ENCODE results near the gene SLC45A1. TPM values are rescaled to one million over a fixed set of nuclear protein-coding genes. Genes with fewer than 3 reads are reported as not detected.
A peak's percentile ranks its signal among the peaks of the same experiment; 100 is the strongest.
"Not testable (repeated sequence)": the region's sequence is repeated elsewhere in the genome, so short reads cannot be mapped to it uniquely, and the experiment has no call there.

The SLC45A1 gene
- total RNA-seq: 13.8 TPM

DNA sequence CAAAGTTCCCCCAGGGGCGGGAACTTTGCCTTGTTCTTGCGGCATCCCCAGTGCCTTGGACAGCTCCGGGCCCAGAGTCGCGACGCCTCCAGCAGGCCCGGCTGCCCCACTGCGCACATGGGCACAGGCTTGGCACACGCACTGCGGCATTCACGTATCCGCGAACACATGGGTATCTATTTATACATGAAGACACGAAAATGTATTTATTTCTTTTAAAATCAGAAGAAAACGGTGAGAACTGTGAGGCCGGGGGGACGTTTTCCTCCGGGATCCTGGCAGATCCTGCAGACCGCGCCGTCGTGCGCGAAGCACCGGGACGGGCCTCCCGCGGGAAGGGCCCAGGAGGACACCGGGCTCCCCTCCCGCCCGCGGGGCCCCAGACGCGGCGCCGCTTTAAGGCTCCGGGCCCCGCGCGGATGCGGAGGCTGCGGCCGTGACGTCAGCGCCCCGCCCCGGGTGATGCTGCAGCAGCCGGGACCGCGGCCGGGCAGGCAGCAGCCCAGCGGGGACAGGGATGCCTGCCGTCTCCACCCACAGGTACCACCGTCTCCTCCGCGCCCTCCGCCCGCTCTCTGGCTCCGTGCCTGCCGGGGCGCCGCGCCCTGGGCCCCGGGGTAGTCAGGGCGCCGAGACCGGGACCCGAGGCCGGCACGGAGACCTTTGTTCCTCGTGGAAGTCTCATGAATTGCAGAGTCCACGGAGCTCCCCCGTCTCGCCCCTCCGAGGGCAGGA lies at the start of gene SLC45A1:
SLC45A1 (plus strand) TSS at position 468 of the 735 bp plus-strand sequence. CDS start 6,216 bp downstream, outside the sequence.
- TF ChIP-seq POLR2A (IDR thresholded peaks at IDR 0.05): peak in 1 of 2 donors; percentile 8
- TF ChIP-seq POLR2AphosphoS5 (IDR thresholded peaks at IDR 0.05; ENCODE audit: insufficient read depth in 1 of 2, low read depth in 1 of 2): peak in 1 of 2 donors; percentile 71
- TF ChIP-seq, protein P1, sequence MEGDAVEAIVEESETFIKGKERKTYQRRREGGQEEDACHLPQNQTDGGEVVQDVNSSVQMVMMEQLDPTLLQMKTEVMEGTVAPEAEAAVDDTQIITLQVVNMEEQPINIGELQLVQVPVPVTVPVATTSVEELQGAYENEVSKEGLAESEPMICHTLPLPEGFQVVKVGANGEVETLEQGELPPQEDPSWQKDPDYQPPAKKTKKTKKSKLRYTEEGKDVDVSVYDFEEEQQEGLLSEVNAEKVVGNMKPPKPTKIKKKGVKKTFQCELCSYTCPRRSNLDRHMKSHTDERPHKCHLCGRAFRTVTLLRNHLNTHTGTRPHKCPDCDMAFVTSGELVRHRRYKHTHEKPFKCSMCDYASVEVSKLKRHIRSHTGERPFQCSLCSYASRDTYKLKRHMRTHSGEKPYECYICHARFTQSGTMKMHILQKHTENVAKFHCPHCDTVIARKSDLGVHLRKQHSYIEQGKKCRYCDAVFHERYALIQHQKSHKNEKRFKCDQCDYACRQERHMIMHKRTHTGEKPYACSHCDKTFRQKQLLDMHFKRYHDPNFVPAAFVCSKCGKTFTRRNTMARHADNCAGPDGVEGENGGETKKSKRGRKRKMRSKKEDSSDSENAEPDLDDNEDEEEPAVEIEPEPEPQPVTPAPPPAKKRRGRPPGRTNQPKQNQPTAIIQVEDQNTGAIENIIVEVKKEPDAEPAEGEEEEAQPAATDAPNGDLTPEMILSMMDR (IDR thresholded peaks at IDR 0.05): no peak
- intact Hi-C loops (cut with DNase I): loop anchor here (5.0 to 10.0 kb wide), 2 partner anchors 291 to 333 kb away; partner anchors contain the start of gene ERRFI1
- no peak for DNase-seq (ENCODE audit: extremely low spot score in 2 of 2)
- no peaks in the 10 kb centered on the region for H3K27me3 ChIP-seq
- H3K36me3 ChIP-seq: no peaks in the 10 kb centered on the region
- H3K4me1 ChIP-seq: peaks cover 13% of the 10 kb centered on the region
- H3K27ac ChIP-seq: peak within 1 kb of the TSS; percentile 38
- H3K4me3 ChIP-seq: peak within 1 kb of the TSS; percentile 67 to 72
- H3K9me3 ChIP-seq: no peaks in the 10 kb centered on the region

DNA sequence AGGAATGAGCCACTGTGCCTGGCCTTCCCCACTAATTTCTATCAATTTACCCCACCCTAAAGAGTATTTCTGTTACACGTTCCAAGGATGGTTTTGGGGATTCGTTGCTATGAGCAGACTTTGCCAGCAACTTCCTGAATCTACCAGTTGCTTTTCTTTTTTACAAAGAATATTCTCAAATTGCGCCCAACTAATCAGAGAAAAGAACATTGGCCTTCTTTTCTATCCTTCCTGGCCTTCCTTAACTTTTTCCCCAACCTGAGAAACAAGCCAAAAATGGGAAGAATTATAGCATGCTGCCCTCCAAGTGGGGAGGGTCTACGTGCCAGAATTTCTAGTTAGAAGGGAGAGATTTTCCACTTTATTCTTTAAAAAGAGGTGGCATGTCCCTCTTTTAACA lies 44.9 kb upstream of the SLC45A1 start:
- no peak for DNase-seq (ENCODE audit: extremely low spot score in 2 of 2)
- TF ChIP-seq POLR2A (IDR thresholded peaks at IDR 0.05) (no peak), POLR2AphosphoS5 (IDR thresholded peaks at IDR 0.05; ENCODE audit: insufficient read depth in 1 of 2, low read depth in 1 of 2) (no peak)
- TF ChIP-seq, protein P1 (IDR thresholded peaks at IDR 0.05): no peak
- no peaks in the 10 kb centered on the region for H3K36me3 ChIP-seq
- H3K4me3 ChIP-seq: no peak overlapping the region
- no peak overlapping the region for H3K27ac ChIP-seq
- H3K4me1 ChIP-seq: no peaks in the 10 kb centered on the region
- intact Hi-C loops (cut with DNase I): no loop called here
- no peaks in the 10 kb centered on the region for H3K9me3 ChIP-seq
- no peaks in the 10 kb centered on the region for H3K27me3 ChIP-seq

DNA sequence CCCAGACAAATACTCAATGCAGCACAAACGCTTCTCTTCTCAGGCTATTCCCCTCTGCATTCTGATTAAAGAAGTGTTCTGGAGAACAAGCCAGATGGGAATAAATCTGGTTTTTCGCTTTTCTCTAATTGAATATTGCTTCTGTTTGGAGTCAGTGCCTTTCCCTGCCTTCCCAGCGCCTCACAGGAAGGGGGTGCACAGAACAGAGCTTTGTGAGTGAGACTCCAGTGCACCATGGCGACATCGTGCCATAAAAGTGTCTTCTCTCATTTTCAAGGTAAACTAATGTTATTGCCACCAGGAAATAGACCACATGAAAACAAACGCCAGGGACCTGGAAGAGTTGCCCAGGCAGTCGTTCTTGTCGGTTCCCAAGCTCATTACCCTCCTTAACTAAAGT lies 43.6 kb upstream of the SLC45A1 start:
- no peaks in the 10 kb centered on the region for H3K27me3 ChIP-seq
- no peak for TF ChIP-seq POLR2A (IDR thresholded peaks at IDR 0.05)
- intact Hi-C loops (cut with DNase I): no loop called here
- no peak overlapping the region for H3K27ac ChIP-seq
- H3K4me3 ChIP-seq: no peak overlapping the region
- no peaks in the 10 kb centered on the region for H3K4me1 ChIP-seq
- H3K36me3 ChIP-seq: no peaks in the 10 kb centered on the region
- H3K9me3 ChIP-seq: no peaks in the 10 kb centered on the region
- DNase-seq (ENCODE audit: extremely low spot score in 2 of 2): no peak

DNA sequence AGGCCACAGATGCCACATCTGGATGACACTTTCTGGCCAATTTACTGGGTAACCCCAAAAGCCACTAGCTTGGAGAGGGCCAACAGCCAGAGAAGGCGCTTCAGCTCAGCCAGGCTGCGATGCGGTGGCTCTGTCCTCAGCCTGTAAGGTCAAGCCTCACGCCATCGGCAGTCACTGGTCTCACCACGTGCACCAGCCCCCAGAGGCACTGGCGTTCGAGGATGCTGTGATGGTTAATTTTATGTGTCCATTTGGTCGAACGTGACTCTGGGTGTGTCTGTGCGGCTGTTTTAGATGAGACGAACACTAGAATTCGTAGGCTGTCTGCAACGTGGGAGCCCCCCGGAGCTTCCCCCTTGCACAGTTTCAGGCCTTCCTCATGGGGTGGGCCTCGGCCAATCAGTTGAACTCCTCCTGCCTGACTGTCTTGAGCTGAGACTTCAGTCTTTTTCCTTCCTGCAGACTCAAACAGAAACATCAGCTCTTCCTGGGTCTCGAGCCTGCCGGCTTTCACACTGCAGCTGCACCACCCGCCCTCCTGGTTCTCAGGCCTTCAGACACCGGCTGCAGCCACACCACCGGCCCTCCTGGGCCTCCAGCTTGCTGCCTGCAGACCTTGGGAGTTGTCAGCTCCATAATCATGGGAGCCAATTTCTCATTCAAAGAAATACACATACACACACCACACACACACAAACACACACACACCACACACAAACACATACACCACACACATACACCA lies 41.6 kb upstream of the SLC45A1 start:
- intact Hi-C loops (cut with DNase I): no loop called here
- H3K4me3 ChIP-seq: no peak overlapping the region
- no peak for DNase-seq (ENCODE audit: extremely low spot score in 2 of 2)
- no peak overlapping the region for H3K27ac ChIP-seq
- no peaks in the 10 kb centered on the region for H3K27me3 ChIP-seq
- TF ChIP-seq POLR2AphosphoS5 (IDR thresholded peaks at IDR 0.05; ENCODE audit: insufficient read depth in 1 of 2, low read depth in 1 of 2): no peak
- no peak for TF ChIP-seq POLR2A (IDR thresholded peaks at IDR 0.05)
- TF ChIP-seq, protein P1 (IDR thresholded peaks at IDR 0.05): no peak
- no peaks in the 10 kb centered on the region for H3K9me3 ChIP-seq
- H3K4me1 ChIP-seq: no peaks in the 10 kb centered on the region
- H3K36me3 ChIP-seq: no peaks in the 10 kb centered on the region

DNA sequence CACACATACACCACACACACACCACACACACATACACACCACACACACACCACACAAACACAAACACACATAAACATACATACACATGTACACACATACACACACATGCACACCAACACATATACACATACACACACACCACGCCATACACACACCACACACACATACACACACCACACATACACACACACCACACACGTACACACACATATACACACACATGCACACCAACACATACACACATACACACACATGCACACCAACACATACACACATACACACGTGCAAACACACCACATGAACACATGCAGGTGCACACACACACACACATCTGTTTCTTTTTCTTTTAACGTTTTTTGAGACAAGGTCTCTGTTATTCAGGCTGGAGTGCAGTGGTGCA lies 41.0 kb upstream of the SLC45A1 start:
- intact Hi-C loops (cut with DNase I): no loop called here
- no peaks in the 10 kb centered on the region for H3K27me3 ChIP-seq
- TF ChIP-seq POLR2A (IDR thresholded peaks at IDR 0.05): no peak
- TF ChIP-seq POLR2AphosphoS5 (IDR thresholded peaks at IDR 0.05; ENCODE audit: insufficient read depth in 1 of 2, low read depth in 1 of 2): no peak
- TF ChIP-seq, protein P1 (IDR thresholded peaks at IDR 0.05): no peak
- H3K36me3 ChIP-seq: no peaks in the 10 kb centered on the region
- no peaks in the 10 kb centered on the region for H3K4me1 ChIP-seq
- no peak overlapping the region for H3K27ac ChIP-seq
- no peaks in the 10 kb centered on the region for H3K9me3 ChIP-seq
- no peak for DNase-seq (ENCODE audit: extremely low spot score in 2 of 2)
- H3K4me3 ChIP-seq: no peak overlapping the region

DNA sequence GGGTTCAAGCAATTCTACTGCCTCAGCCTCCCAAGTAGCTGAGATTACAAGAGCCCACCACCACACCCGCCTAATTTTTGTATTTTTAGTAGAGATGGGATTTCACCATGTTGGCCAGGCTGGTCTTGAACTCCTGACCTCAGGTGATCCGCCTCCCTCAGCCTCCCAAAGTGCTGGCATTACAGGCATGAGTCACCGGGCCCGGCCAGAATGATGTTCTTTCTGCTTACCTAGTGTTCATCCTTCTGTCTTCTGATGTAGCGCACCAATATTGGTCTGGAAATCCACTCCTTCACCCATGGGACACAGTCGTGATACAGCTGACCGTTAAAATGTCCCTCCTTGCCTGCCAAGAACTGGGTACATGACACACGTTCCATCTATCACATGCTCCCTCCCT lies 39.2 kb upstream of the SLC45A1 start:
- H3K27me3 ChIP-seq; intact Hi-C loops (cut with DNase I); H3K36me3 ChIP-seq; DNase-seq (ENCODE audit: extremely low spot score in 2 of 2); H3K4me3 ChIP-seq; H3K27ac ChIP-seq; H3K9me3 ChIP-seq; H3K4me1 ChIP-seq: not testable (repeated sequence)

Measured in vagina (tissue), 2 donors.